ENCODE data around the gene GLIS1. TPM values are rescaled to one million over a fixed set of nuclear protein-coding genes. Genes with fewer than 3 reads are reported as not detected.

The GLIS1 gene
- polyA plus RNA-seq, 3 donors, result not detected

DNA sequence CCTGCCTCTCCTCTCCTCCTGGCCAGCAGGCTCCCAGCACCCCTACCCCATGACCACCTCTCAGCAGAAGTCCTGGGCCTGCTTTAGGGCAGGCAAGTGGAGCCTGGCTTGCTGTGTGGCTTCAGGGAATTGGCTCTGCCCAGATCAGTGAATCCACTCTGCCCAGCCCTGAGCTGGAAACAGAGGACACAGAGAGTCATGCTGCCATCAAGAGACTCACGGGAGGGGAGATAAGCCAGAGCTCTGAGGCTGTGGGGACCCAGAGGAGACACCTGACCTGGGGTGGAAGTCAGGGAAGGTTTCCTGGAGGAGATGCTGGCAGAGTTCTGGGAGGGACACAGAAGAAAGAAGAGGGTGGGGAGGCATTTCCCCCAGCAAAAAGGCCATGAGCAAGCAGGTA lies 54.2 kb downstream of the GLIS1 start:
- Histone ChIP-seq H2AFZ (ENCODE audit: insufficient read depth, low read depth, low read length, poor library complexity, severe bottlenecking) (no peak overlapping the region), H3K4me3 (replicated peaks in 1 of 3; ENCODE audit: low read depth in 2 of 3, low read length in 3 of 3) (no peak overlapping the region), H3K4me2 (replicated peaks; ENCODE audit: extremely low read depth, low read length, poor library complexity, severe bottlenecking) (no peak overlapping the region), H3K4me1 (ENCODE audit: control insufficient read depth in 1 of 2, insufficient read depth in 2 of 2, low read length in 2 of 2) (no peaks in the 10 kb centered on the region), H3K27ac (ENCODE audit: low read depth in 1 of 2, low read length in 2 of 2) (no peak overlapping the region), H3K79me2 (ENCODE audit: insufficient read depth, low read length) (no peaks in the 10 kb centered on the region), H3K27me3 (ENCODE audit: control insufficient read depth in 2 of 2, insufficient read depth in 2 of 2, low read length in 2 of 2) (peaks cover 0 to 4% of the 10 kb centered on the region in 2 donors), H3K9me3 (replicated peaks in 1 of 2; ENCODE audit: control insufficient read depth in 1 of 2, insufficient read depth in 1 of 2, low read length in 2 of 2) (no peaks in the 10 kb centered on the region), H3K36me3 (replicated peaks in 1 of 2; ENCODE audit: control insufficient read depth in 1 of 2, insufficient read depth in 2 of 2, low read length in 2 of 2) (no peaks in the 10 kb centered on the region), H4K20me1 (ENCODE audit: insufficient read depth, low read length) (no peaks in the 10 kb centered on the region), H3K9ac (ENCODE audit: insufficient read depth, low read length, poor library complexity, severe bottlenecking) (no peak overlapping the region)
- Mint-ChIP-seq H3K36me3 (no peaks in the 10 kb centered on the region), H3K4me3 (no peak overlapping the region), H3K27me3 (ENCODE audit: low read depth in 3 of 3) (peaks cover 6 to 30% (median 10%) of the 10 kb centered on the region in 3 donors), H3K27ac (no peak overlapping the region), H3K9me3 (peaks cover 0 to 2% (median 0%) of the 10 kb centered on the region in 7 donors), H3K4me1 (peaks cover 15% of the 10 kb centered on the region)
- intact Hi-C loops (cut with micrococcal nuclease), result no loop called here
- no peak for TF ChIP-seq CTCF (IDR thresholded peaks at IDR 0.05)
- WGBS (ENCODE audit: insufficient coverage), result 90% methylated on average over 1 of the region's 1 CpG
- no peak for DNase-seq

DNA sequence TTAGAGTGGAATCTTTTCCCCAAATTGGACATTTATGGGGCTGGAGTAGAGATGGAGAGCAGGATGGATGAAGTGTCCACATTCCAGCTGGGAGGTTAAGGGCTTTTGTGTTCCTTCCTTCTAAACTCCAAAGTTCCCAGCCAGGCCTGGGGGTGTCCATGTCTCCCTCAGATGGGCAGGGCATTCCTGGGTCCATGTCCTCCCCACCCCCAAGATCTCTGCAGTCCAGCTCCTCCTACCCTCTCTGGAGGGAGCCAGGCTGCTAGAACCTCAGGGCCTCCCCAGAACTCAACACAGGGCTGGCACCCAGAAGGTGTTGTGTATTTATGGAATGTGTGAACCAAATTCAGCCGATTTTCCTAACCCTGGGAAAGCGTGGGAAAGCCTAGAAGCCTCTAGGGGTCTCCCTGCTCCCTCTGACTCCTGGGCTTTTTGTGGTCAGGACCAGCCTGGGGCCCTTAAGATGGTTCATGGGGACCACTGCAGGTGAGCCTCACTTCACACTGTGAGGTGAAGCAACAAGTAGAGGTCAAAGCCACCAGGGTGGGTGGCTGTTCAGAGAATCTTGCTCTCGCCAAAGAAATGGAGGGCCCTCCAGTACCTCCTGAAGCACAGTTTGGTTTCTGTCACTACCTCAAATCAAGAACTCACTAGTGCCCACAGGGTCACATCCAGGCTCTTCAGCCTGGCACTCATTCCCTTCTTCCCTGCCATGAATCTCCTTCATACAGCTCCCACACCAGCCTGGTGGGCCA lies 54.8 kb downstream of the GLIS1 start:
- Mint-ChIP-seq H3K9me3 (peaks cover 0 to 2% (median 0%) of the 10 kb centered on the region in 7 donors), H3K4me3 (no peak overlapping the region), H3K36me3 (no peaks in the 10 kb centered on the region), H3K27ac (no peak overlapping the region), H3K27me3 (ENCODE audit: low read depth in 3 of 3) (peaks cover 6 to 30% (median 10%) of the 10 kb centered on the region in 3 donors), H3K4me1 (peaks cover 15% of the 10 kb centered on the region)
- H3K4me2 ChIP-seq (replicated peaks; ENCODE audit: extremely low read depth, low read length, poor library complexity, severe bottlenecking), result no peak overlapping the region
- no peaks in the 10 kb centered on the region for H3K79me2 ChIP-seq (ENCODE audit: insufficient read depth, low read length)
- H3K27ac ChIP-seq (ENCODE audit: low read depth in 1 of 2, low read length in 2 of 2), result no peak overlapping the region
- 84% methylated on average over 3 of the region's 3 CpGs for WGBS (ENCODE audit: insufficient coverage)
- H3K9me3 ChIP-seq (replicated peaks in 1 of 2; ENCODE audit: control insufficient read depth in 1 of 2, insufficient read depth in 1 of 2, low read length in 2 of 2), result no peaks in the 10 kb centered on the region
- DNase-seq, result no peak
- no peaks in the 10 kb centered on the region for H4K20me1 ChIP-seq (ENCODE audit: insufficient read depth, low read length)
- H3K4me1 ChIP-seq (ENCODE audit: control insufficient read depth in 1 of 2, insufficient read depth in 2 of 2, low read length in 2 of 2), result no peaks in the 10 kb centered on the region
- no peak for TF ChIP-seq CTCF (IDR thresholded peaks at IDR 0.05)
- intact Hi-C loops (cut with micrococcal nuclease), result no loop called here
- H3K36me3 ChIP-seq (replicated peaks in 1 of 2; ENCODE audit: control insufficient read depth in 1 of 2, insufficient read depth in 2 of 2, low read length in 2 of 2), result no peaks in the 10 kb centered on the region
- H2AFZ ChIP-seq (ENCODE audit: insufficient read depth, low read depth, low read length, poor library complexity, severe bottlenecking), result no peak overlapping the region
- no peak overlapping the region for H3K9ac ChIP-seq (ENCODE audit: insufficient read depth, low read length, poor library complexity, severe bottlenecking)
- no peak overlapping the region for H3K4me3 ChIP-seq (replicated peaks in 1 of 3; ENCODE audit: low read depth in 2 of 3, low read length in 3 of 3)
- peaks cover 0 to 4% of the 10 kb centered on the region in 2 donors for H3K27me3 ChIP-seq (ENCODE audit: control insufficient read depth in 2 of 2, insufficient read depth in 2 of 2, low read length in 2 of 2)
